ENCODE measurements around the gene FASN.

The FASN gene

DNA sequence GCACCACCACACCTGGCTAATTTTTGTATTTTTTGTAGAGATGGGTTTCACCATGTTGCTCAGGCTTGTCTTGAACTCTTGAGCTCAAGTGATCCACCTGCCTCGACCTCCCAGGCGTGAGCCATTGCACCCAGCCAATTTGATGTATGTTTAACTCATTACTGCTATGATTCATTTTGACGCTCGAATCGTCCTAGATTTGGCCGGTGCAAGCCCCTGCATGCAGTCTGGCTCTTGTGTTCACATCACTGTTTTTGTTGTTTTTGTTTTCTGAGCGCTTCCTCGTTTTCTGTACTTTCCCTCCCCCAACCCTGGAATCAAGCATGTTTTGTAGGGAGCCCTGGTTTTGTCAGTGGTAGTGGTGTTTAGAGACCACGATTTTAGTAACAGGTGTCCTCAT, 24.6 kb downstream of the FASN start:
- H3K27ac ChIP-seq (ENCODE audit: low read depth, low read length) = no peak overlapping the region
- no peak overlapping the region for H3K4me3 ChIP-seq (ENCODE audit: low read depth in 1 of 2, low read length in 2 of 2)
- H3K36me3 ChIP-seq (ENCODE audit: control insufficient read depth in 1 of 2, insufficient read depth in 2 of 2, low read length in 2 of 2) = peaks cover 0 to 8% of the 10 kb centered on the region in 2 donors
- no peaks in the 10 kb centered on the region for H3K9me3 ChIP-seq (ENCODE audit: control insufficient read depth in 1 of 2, low read length in 2 of 2)
- H3K4me1 ChIP-seq (ENCODE audit: control insufficient read depth in 1 of 2, insufficient read depth in 2 of 2, low read length in 2 of 2) = no peaks in the 10 kb centered on the region
- no peaks in the 10 kb centered on the region for H3K27me3 ChIP-seq (ENCODE audit: control insufficient read depth in 1 of 2, insufficient read depth in 2 of 2, low read length in 2 of 2)
- H3K9ac ChIP-seq (ENCODE audit: low read depth in 1 of 2, low read length in 2 of 2) = no peak overlapping the region

DNA sequence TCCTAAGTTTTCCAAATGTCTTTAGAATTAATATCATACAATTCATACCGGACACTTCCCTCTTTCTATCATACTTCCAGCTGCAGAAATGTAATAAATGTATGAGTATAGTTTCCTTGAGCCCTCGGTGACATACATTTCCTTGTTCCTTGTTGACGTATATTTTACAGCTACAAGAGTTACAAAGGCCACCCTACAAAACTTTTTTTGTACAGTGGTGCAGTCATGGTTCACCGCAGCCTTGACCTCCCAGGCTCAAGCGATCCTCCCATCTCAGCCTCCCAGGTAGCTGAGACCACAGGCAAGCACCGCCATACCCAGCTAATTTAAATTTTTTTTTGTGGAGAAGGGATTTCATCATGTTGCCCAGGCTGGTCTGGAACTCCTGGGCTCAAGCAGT, 25.2 kb downstream of the FASN start:
- Histone ChIP-seq H3K27me3 (ENCODE audit: control insufficient read depth in 1 of 2, insufficient read depth in 2 of 2, low read length in 2 of 2) (no peaks in the 10 kb centered on the region), H3K9ac (ENCODE audit: low read depth in 1 of 2, low read length in 2 of 2) (no peak overlapping the region), H3K9me3 (ENCODE audit: control insufficient read depth in 1 of 2, low read length in 2 of 2) (no peaks in the 10 kb centered on the region), H3K36me3 (ENCODE audit: control insufficient read depth in 1 of 2, insufficient read depth in 2 of 2, low read length in 2 of 2) (peaks cover 0 to 2% of the 10 kb centered on the region in 2 donors), H3K27ac (ENCODE audit: low read depth, low read length) (no peak overlapping the region), H3K4me3 (ENCODE audit: low read depth in 1 of 2, low read length in 2 of 2) (no peak overlapping the region), H3K4me1 (ENCODE audit: control insufficient read depth in 1 of 2, insufficient read depth in 2 of 2, low read length in 2 of 2) (no peaks in the 10 kb centered on the region)

DNA sequence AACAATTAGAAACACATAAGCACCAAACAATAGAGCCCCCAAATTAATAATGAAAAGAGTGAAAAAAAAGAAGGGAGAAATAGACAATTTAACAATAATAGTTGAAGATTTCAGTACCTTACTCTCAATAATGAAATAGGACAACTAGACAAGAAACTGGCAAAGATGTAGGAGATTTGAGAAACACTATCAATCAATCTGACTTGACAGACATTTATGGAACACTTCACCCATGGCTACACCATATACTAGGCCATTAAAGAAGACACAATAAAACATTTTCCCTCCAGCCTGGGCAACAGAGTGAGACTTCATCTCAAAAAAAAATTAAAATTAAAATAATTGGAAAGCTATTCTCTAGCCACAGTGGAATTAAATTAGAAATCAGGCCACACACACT, 27.4 kb downstream of the FASN start:
- Histone ChIP-seq H3K27me3 (ENCODE audit: control insufficient read depth in 1 of 2, insufficient read depth in 2 of 2, low read length in 2 of 2) (no peaks in the 10 kb centered on the region), H3K9ac (ENCODE audit: low read depth in 1 of 2, low read length in 2 of 2) (no peak overlapping the region), H3K4me3 (ENCODE audit: low read depth in 1 of 2, low read length in 2 of 2) (no peak overlapping the region), H3K36me3 (ENCODE audit: control insufficient read depth in 1 of 2, insufficient read depth in 2 of 2, low read length in 2 of 2) (no peaks in the 10 kb centered on the region), H3K4me1 (ENCODE audit: control insufficient read depth in 1 of 2, insufficient read depth in 2 of 2, low read length in 2 of 2) (peaks cover 0 to 6% of the 10 kb centered on the region in 2 donors), H3K9me3 (ENCODE audit: control insufficient read depth in 1 of 2, low read length in 2 of 2) (no peaks in the 10 kb centered on the region), H3K27ac (ENCODE audit: low read depth, low read length) (no peak overlapping the region)

DNA sequence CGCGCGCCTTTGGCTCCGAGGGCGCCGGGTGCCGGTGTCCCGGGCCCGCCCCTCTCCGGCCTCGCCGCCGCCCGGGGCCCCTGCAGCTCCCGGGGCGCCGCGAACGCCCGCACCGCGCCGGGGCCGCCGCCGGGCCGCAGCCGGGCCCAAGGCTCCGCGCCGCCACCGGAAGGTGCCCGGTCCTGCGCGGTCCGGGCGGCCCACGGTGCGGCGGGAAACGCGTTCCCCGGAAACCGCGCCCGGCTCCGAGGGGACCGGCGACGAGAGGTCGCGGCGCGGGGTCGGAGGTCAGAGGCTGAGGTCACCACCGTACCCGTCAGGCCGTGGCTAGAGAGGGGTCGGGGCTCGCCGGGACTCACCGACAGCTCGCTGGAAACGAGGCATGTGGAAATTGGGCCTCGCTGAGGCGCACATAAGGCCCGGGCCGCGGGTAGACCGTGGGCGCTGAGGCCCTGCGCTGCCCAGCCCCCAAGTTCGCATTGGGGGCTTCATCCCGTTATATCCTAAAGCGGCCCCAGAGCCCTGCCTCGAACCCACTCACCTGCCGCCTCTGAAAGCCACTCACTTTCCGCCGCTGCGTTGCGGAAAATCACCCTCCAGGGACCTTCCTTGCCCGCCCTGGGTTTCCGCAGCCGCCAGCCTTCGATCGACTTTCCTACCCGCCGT, 32.3 kb downstream of the FASN start, which contains the start of gene DUS1L:
Gene DUS1L, minus strand, starts transcription at position 167 of the 666 bp plus-strand sequence. CDS start 745 bp downstream, outside the sequence.
- peak within 1 kb of the TSS; percentile 50 for H3K27ac ChIP-seq (ENCODE audit: low read depth, low read length)
- no peaks in the 10 kb centered on the region for H3K27me3 ChIP-seq (ENCODE audit: control insufficient read depth in 1 of 2, insufficient read depth in 2 of 2, low read length in 2 of 2)
- H3K9me3 ChIP-seq (ENCODE audit: control insufficient read depth in 1 of 2, low read length in 2 of 2) = no peaks in the 10 kb centered on the region
- peak within 1 kb of the TSS; percentile 81 to 85 for H3K4me3 ChIP-seq (ENCODE audit: low read depth in 1 of 2, low read length in 2 of 2)
- H3K9ac ChIP-seq (ENCODE audit: low read depth in 1 of 2, low read length in 2 of 2) = peak within 1 kb of the TSS; percentile 79 to 87
- peaks cover 8 to 23% of the 10 kb centered on the region in 2 donors for H3K36me3 ChIP-seq (ENCODE audit: control insufficient read depth in 1 of 2, insufficient read depth in 2 of 2, low read length in 2 of 2)
- peaks cover 15 to 16% of the 10 kb centered on the region in 2 donors for H3K4me1 ChIP-seq (ENCODE audit: control insufficient read depth in 1 of 2, insufficient read depth in 2 of 2, low read length in 2 of 2)

DNA sequence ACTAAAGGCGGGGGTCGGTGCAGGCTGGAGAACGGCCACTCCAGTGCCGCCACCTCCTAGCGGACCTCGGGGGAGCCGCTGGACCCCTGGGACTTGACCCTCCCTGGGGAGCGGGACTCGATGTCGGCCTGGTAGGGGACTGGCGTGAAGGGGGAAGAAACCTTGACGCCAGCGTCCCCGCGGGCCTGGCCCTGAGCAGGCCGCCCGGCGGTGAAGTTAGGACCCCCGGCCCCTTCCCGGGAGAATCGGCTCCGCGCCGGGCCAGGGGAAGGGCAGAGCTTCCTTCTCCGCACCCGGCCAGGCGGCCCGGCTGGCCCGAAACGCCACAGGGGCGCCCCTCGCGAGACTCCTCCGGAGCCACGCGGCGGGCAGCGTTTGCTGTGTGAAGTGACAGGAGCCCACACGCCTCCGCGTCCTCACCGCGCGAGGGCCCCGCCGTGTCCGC, 32.8 kb downstream of the FASN start:
- Histone ChIP-seq H3K4me1 (ENCODE audit: control insufficient read depth in 1 of 2, insufficient read depth in 2 of 2, low read length in 2 of 2) (peaks cover 15 to 16% of the 10 kb centered on the region in 2 donors), H3K27ac (ENCODE audit: low read depth, low read length) (no peak overlapping the region)

DNA sequence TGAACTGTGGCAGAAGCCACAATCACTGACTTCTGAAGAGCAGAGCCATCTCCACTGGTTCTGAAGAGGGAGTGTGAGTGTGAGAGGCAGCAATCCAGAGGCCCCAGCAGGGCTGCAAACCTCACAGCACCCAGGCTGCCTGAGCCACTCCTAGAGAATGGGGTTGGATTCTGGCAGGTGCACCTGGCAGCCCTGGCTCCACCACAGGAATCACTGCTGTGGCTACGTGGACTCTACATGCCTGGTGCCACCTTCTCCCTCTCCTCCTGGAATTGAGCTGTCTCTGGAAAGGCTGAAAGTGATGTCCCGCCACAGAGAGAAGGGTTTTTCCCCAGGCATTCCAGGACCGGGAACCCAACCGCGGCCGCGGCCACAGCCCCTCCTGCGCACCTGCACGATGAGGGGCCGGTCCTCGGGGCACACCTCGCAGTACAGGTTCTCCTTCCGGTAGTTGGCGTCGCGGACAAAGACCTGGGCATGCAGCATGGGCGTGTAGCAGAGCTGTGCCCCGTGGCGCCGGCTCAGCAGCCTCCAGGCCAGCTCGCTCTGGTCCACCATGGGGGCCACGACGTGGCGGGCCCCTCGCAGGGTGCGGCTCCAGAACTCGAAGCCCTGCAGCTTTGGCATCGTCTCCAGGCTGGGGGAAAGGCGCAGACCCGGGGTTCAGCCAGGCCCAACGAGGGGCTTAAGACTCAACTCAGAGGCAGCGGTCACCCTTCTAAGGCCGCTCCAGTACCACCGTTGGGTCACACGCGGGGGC, 33.4 kb downstream of the FASN start:
- H3K27me3 ChIP-seq (ENCODE audit: control insufficient read depth in 1 of 2, insufficient read depth in 2 of 2, low read length in 2 of 2) = no peaks in the 10 kb centered on the region
- H3K36me3 ChIP-seq (ENCODE audit: control insufficient read depth in 1 of 2, insufficient read depth in 2 of 2, low read length in 2 of 2) = peaks cover 12 to 35% of the 10 kb centered on the region in 2 donors
- no peaks in the 10 kb centered on the region for H3K9me3 ChIP-seq (ENCODE audit: control insufficient read depth in 1 of 2, low read length in 2 of 2)
- H3K9ac ChIP-seq (ENCODE audit: low read depth in 1 of 2, low read length in 2 of 2) = peak overlapping the region; percentile 69 to 79
- H3K4me3 ChIP-seq (ENCODE audit: low read depth in 1 of 2, low read length in 2 of 2) = peak overlapping the region; percentile 81 to 85
- H3K4me1 ChIP-seq (ENCODE audit: control insufficient read depth in 1 of 2, insufficient read depth in 2 of 2, low read length in 2 of 2) = peaks cover 15 to 16% of the 10 kb centered on the region in 2 donors
- H3K27ac ChIP-seq (ENCODE audit: low read depth, low read length) = no peak overlapping the region

More for the DNA sequence above, 32.8 kb downstream of the FASN start:
- no peaks in the 10 kb centered on the region for H3K27me3 ChIP-seq (ENCODE audit: control insufficient read depth in 1 of 2, insufficient read depth in 2 of 2, low read length in 2 of 2)
- peak overlapping the region; percentile 81 to 85 for H3K4me3 ChIP-seq (ENCODE audit: low read depth in 1 of 2, low read length in 2 of 2)
- peak overlapping the region; percentile 69 to 79 for H3K9ac ChIP-seq (ENCODE audit: low read depth in 1 of 2, low read length in 2 of 2)
- no peaks in the 10 kb centered on the region for H3K9me3 ChIP-seq (ENCODE audit: control insufficient read depth in 1 of 2, low read length in 2 of 2)
- peaks cover 10 to 29% of the 10 kb centered on the region in 2 donors for H3K36me3 ChIP-seq (ENCODE audit: control insufficient read depth in 1 of 2, insufficient read depth in 2 of 2, low read length in 2 of 2)

DNA sequence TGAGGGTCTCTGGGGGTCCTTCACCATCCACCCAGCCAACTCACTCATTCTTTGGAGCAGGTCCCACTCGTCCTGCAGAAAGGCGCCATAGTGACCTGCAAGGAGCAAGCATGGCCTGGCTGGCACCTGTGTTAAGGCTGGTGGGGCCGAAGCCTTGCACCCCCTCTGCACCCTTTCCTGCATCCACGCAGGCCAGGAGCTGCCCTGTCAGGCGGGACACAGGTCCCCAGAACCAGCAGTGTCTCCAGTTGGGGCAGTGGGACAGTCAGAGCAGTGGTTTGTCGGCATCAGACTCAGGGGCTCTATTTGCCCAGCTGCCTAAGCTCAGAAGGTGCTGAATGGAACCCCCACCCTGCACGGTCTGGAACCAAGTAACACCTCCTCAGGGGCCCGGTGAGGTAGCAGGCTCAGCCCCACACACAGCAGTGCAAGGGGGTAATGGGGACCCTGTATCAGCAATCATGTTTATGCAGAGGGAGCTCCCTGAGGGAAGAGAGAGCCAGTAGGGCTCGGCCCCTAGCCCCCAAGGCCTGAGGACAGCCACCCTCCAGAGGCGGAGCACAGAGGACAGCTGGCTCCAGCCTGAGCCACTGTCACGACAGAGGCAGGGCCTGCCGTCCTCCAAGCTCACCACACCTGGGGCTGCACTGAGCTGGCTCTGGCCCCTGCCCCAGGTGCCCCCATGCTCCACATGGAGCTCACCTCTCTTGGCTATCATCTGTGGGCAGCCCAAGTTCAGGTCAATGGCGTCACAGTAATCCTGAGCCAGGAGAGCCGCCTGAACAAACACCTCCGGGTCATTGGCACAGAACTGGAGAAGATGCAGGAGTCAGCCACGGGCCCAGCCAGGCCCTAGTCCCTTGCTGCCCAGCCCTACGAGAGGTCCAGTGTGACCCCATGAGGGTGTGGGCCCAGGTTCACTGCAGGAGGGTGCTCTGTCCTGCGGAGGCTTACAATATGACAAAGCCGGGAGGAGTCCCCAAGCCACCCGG, 34.3 kb downstream of the FASN start:
- Histone ChIP-seq H3K9me3 (ENCODE audit: control insufficient read depth in 1 of 2, low read length in 2 of 2) (no peaks in the 10 kb centered on the region), H3K36me3 (ENCODE audit: control insufficient read depth in 1 of 2, insufficient read depth in 2 of 2, low read length in 2 of 2) (peaks cover 12 to 42% of the 10 kb centered on the region in 2 donors), H3K27me3 (ENCODE audit: control insufficient read depth in 1 of 2, insufficient read depth in 2 of 2, low read length in 2 of 2) (no peaks in the 10 kb centered on the region), H3K27ac (ENCODE audit: low read depth, low read length) (no peak overlapping the region), H3K4me3 (ENCODE audit: low read depth in 1 of 2, low read length in 2 of 2) (peak overlapping the region in 1 of 2 donors; percentile 85), H3K4me1 (ENCODE audit: control insufficient read depth in 1 of 2, insufficient read depth in 2 of 2, low read length in 2 of 2) (peaks cover 15 to 16% of the 10 kb centered on the region in 2 donors), H3K9ac (ENCODE audit: low read depth in 1 of 2, low read length in 2 of 2) (peak overlapping the region in 1 of 2 donors; percentile 69)

DNA sequence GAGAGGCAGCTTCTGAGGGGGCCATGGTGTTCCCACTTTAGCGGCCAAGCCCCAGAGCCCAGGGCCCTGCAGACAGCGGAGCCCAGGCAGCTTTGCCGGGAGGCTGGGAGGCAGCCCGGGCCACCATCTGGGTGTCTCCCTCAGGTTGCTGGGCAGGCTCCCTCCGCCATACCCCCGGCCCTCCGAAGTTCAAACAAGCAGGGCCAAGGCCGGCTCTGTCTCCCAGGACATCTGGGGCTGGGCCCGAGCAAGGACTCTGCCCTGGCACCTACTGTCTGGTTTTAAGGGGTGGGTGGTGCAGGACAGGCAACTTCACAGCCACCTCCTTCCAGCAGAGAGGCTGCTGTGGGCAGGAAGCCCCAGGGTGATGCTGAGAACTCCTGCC, 35.1 kb downstream of the FASN start:
- no peak overlapping the region for H3K9ac ChIP-seq (ENCODE audit: low read depth in 1 of 2, low read length in 2 of 2)
- no peak overlapping the region for H3K4me3 ChIP-seq (ENCODE audit: low read depth in 1 of 2, low read length in 2 of 2)
- peaks cover 15 to 49% of the 10 kb centered on the region in 2 donors for H3K36me3 ChIP-seq (ENCODE audit: control insufficient read depth in 1 of 2, insufficient read depth in 2 of 2, low read length in 2 of 2)
- H3K27ac ChIP-seq (ENCODE audit: low read depth, low read length) = no peak overlapping the region
- H3K9me3 ChIP-seq (ENCODE audit: control insufficient read depth in 1 of 2, low read length in 2 of 2) = no peaks in the 10 kb centered on the region
- H3K4me1 ChIP-seq (ENCODE audit: control insufficient read depth in 1 of 2, insufficient read depth in 2 of 2, low read length in 2 of 2) = peaks cover 15 to 16% of the 10 kb centered on the region in 2 donors
- H3K27me3 ChIP-seq (ENCODE audit: control insufficient read depth in 1 of 2, insufficient read depth in 2 of 2, low read length in 2 of 2) = no peaks in the 10 kb centered on the region

DNA sequence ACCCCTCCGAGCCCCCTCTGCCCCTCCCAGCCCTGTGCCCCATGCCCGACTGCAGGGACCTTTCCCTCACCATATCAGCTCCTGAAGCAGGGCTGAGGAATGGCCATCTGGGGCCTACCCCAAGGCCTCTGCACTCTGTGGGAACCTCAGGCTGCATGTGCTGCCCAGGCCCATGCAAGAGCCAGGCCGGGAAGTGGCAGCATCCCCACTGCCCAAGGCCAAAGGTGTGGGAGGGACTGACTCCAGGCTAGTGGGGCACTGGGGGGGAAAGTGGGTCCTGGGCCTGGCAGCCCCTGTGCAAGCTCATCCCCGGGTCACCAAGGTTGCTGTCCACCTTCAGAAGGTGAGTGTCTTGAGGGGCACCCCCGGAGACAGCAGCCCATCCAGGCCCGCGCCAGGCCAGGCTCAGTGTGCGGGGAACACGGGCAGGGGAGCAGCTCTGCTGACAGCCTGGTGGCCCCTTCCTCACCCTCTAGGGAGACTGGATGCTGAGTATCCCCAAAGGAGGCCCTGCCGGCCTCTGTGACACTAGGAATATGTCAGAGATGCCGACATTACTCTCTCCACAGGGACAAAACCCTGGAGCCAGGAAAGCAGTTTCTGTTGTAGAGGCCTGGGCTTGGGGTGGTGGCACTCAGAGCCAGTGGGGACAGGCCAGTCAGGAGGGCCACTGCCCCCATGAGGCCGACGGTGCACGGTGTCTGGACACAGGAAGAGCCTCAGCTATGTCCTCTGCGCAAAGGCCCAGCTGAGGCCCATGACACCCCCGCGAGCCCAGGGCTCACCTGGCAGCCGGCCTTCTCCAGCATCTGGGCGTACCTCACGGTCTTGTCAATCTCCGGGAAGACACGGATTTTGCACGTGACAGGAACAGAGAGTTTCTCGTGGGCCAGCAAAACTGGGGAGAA, 35.7 kb downstream of the FASN start:
- H3K27me3 ChIP-seq (ENCODE audit: control insufficient read depth in 1 of 2, insufficient read depth in 2 of 2, low read length in 2 of 2) = no peaks in the 10 kb centered on the region
- no peaks in the 10 kb centered on the region for H3K9me3 ChIP-seq (ENCODE audit: control insufficient read depth in 1 of 2, low read length in 2 of 2)
- H3K36me3 ChIP-seq (ENCODE audit: control insufficient read depth in 1 of 2, insufficient read depth in 2 of 2, low read length in 2 of 2) = peaks cover 15 to 56% of the 10 kb centered on the region in 2 donors
- H3K9ac ChIP-seq (ENCODE audit: low read depth in 1 of 2, low read length in 2 of 2) = no peak overlapping the region
- no peak overlapping the region for H3K27ac ChIP-seq (ENCODE audit: low read depth, low read length)
- no peak overlapping the region for H3K4me3 ChIP-seq (ENCODE audit: low read depth in 1 of 2, low read length in 2 of 2)
- peaks cover 15 to 16% of the 10 kb centered on the region in 2 donors for H3K4me1 ChIP-seq (ENCODE audit: control insufficient read depth in 1 of 2, insufficient read depth in 2 of 2, low read length in 2 of 2)

Measured in duodenal mucosa (tissue), 2 donors.